GM20000 (cell line): ENCODE data around the gene AAMP.

Experiments
- DNase-seq: peaks from one replicate; pipeline ENCODE4 v3.0.0; 2012; ENCODE audit warnings: low spot score
- CTCF ChIP-seq: IDR thresholded peaks from 2 replicates; pipeline ENCODE4 v1.5.1; 2012; ENCODE audit warnings: mild to moderate bottlenecking, control low read depth; ENCODE audit errors: extremely low read depth, missing control alignments

Gene AAMP

GRCh38 chr2:218292048-218293014 is 22.4 kb upstream of the AAMP start, which contains the start of gene TMBIM1:
Gene TMBIM1 (minus strand): TSS chr2:218292503. CDS start chr2:218282141, 10,362 bp downstream.
- DNase-seq: peak; percentile 93

GRCh38 chr2:218291318-218292047 is 21.5 kb upstream of the AAMP start:
- TF ChIP-seq CTCF: no peak
- DNase-seq: no peak

More at GRCh38 chr2:218292048-218293014, 22.4 kb upstream of the AAMP start, which contains the start of gene TMBIM1:
- peak; percentile 93 for TF ChIP-seq CTCF

GRCh38 chr2:218290316-218291261 is 20.7 kb upstream of the AAMP start:
- DNase-seq: peak; percentile 72

GRCh38 chr2:218289639-218290315 is 19.8 kb upstream of the AAMP start:
- TF ChIP-seq CTCF: no peak
- no peak for DNase-seq

More at GRCh38 chr2:218290316-218291261, 20.7 kb upstream of the AAMP start:
- no peak for TF ChIP-seq CTCF

- DNase-seq: peak; percentile 89
Measured at GRCh38 chr2:218286570-218287459, 16.9 kb upstream of the AAMP start.

More at GRCh38 chr2:218286570-218287459, 16.9 kb upstream of the AAMP start:
- no peak for TF ChIP-seq CTCF
